IMR-90 (cell line): Measurements from ENCODE around the gene GSTA4. TPM values are rescaled to one million over a fixed set of nuclear protein-coding genes. Genes with fewer than 3 reads are reported as not detected.

Experiments
- ATAC-seq: fragments of 200-7000 bp; cut with Tn5 transposase; 2 replicates; pipeline ENCODE4 v1.9.1; 2020; ENCODE audit warnings: low read depth, mild to moderate bottlenecking, moderate library complexity
- BruUV-seq: library from RNA; stranded (reverse); fragments of 400-500 nt; replicated peaks from 2 replicates; lab custom pipeline; 2021; lab: Mats Ljungman, UMichigan
- CTCF ChIA-PET: fragments of 300-600 bp; formaldehyde crosslinking; extraction: SDS; loops from one replicate; lab custom pipeline; 2021; ENCODE audit warnings: antibody characterized with exemption; lab: Yijun Ruan, JAX
- POLR2A ChIA-PET: fragments of 300-600 bp; sonication (Branson Sonifier 250); formaldehyde crosslinking; loops from one replicate; lab custom pipeline; 2022; ENCODE audit warnings: antibody characterized with exemption; ENCODE audit not compliant: unreplicated experiment; lab: Charles Lee
- DNase-seq: peaks from one replicate; pipeline ENCODE4 v3.0.0; 2013
- H2AFZ ChIP-seq: replicated peaks from 2 replicates; pipeline ENCODE3; 2013; ENCODE audit warnings: low read length, mild to moderate bottlenecking; ENCODE audit not compliant: poor library complexity
- H2AK5ac ChIP-seq: 2 replicates; pipeline ENCODE4 v1.6.1; 2013; ENCODE audit warnings: low read depth, low read length, inconsistent platforms
- H2AK9ac ChIP-seq: replicated peaks from 2 replicates; pipeline ENCODE3; 2013; ENCODE audit warnings: mild to moderate bottlenecking, low read depth, low read length, moderate library complexity; ENCODE audit not compliant: poor library complexity
- H2BK120ac ChIP-seq: 2 replicates; pipeline ENCODE4 v1.6.1; 2013; ENCODE audit warnings: low read depth, low read length, inconsistent platforms
- H2BK15ac ChIP-seq: 3 replicates; pipeline ENCODE4 v1.6.1; 2013; ENCODE audit warnings: low read depth, low read length, inconsistent platforms
- H2BK20ac ChIP-seq: 2 replicates; pipeline ENCODE4 v1.6.1; 2013; ENCODE audit warnings: low read depth, mild to moderate bottlenecking, inconsistent platforms, low read length, moderate library complexity
- H2BK5ac ChIP-seq: 2 replicates; pipeline ENCODE4 v1.6.1; 2013; ENCODE audit warnings: mild to moderate bottlenecking, low read depth, low read length, inconsistent platforms; ENCODE audit not compliant: poor library complexity, severe bottlenecking
- H3K14ac ChIP-seq: replicated peaks from 2 replicates; pipeline ENCODE4 v1.6.1; 2013; ENCODE audit warnings: low read depth, low read length, inconsistent platforms
- H3K18ac ChIP-seq: 2 replicates; pipeline ENCODE4 v1.6.1; 2013; ENCODE audit warnings: low read depth, low read length, control low read depth
- H3K23ac ChIP-seq: 2 replicates; pipeline ENCODE4 v1.6.1; 2013; ENCODE audit warnings: low read depth, low read length, inconsistent platforms
- H3K27ac ChIP-seq: 2 replicates; pipeline ENCODE4 v1.5.1; 2013; ENCODE audit warnings: mild to moderate bottlenecking, control low read depth, low read length; ENCODE audit not compliant: insufficient read depth
- H3K27me3 ChIP-seq: 2 replicates; pipeline ENCODE4 v1.6.1; 2013; ENCODE audit warnings: low read length; ENCODE audit not compliant: control insufficient read depth, insufficient read depth
- H3K36me3 ChIP-seq: 2 replicates; pipeline ENCODE4 v1.6.1; 2013; ENCODE audit warnings: low read length, mixed read lengths; ENCODE audit not compliant: control insufficient read depth, insufficient read depth
- H3K4ac ChIP-seq: 2 replicates; pipeline ENCODE4 v1.6.1; 2013; ENCODE audit warnings: low read depth, low read length, inconsistent platforms
- H3K4me1 ChIP-seq: 2 replicates; pipeline ENCODE4 v1.6.1; 2013; ENCODE audit warnings: low read length, mixed read lengths; ENCODE audit not compliant: control insufficient read depth, insufficient read depth
- H3K4me2 ChIP-seq: 2 replicates; pipeline ENCODE4 v1.6.1; 2013; ENCODE audit warnings: low read depth, mild to moderate bottlenecking, control low read depth, low read length, moderate library complexity
- H3K4me3 ChIP-seq: 2 replicates; pipeline ENCODE4 v1.5.1; 2013; ENCODE audit warnings: low read depth, mild to moderate bottlenecking, control low read depth, low read length, moderate library complexity; ENCODE audit not compliant: insufficient read depth
- H3K56ac ChIP-seq: 2 replicates; pipeline ENCODE4 v1.6.1; 2013; ENCODE audit warnings: low read length, inconsistent platforms; ENCODE audit not compliant: insufficient read depth; ENCODE audit errors: extremely low read depth
- H3K79me1 ChIP-seq, 2 experiments: 2 replicates each; pipeline ENCODE4 v1.6.1; 2013; ENCODE audit warnings: low read length in 2 of 2, inconsistent platforms in 1 of 2, low read depth in 1 of 2
- H3K9ac ChIP-seq: 2 replicates; pipeline ENCODE4 v1.6.1; 2013; ENCODE audit warnings: low read depth, low read length, control low read depth
- H3K9me1 ChIP-seq: 2 replicates; pipeline ENCODE4 v1.6.1; 2013; ENCODE audit warnings: low read length, inconsistent platforms; ENCODE audit not compliant: insufficient read depth
- H3K9me3 ChIP-seq: 2 replicates; pipeline ENCODE4 v1.6.1; 2013; ENCODE audit warnings: low read length; ENCODE audit not compliant: control insufficient read depth, insufficient read depth
- H4K20me1 ChIP-seq: 2 replicates; pipeline ENCODE4 v1.6.1; 2013; ENCODE audit warnings: low read length, inconsistent platforms; ENCODE audit not compliant: insufficient read depth
- H4K5ac ChIP-seq: 2 replicates; pipeline ENCODE4 v1.6.1; 2013; ENCODE audit warnings: mild to moderate bottlenecking, low read depth, low read length, control low read depth
- H4K8ac ChIP-seq, 2 experiments: 2 replicates each; pipeline ENCODE4 v1.6.1; 2013; ENCODE audit warnings: low read depth in 2 of 2, low read length in 2 of 2, control low read depth in 1 of 2, inconsistent platforms in 1 of 2
- H4K91ac ChIP-seq: 2 replicates; pipeline ENCODE4 v1.6.1; 2013; ENCODE audit warnings: low read depth, low read length, inconsistent platforms; ENCODE audit not compliant: insufficient read depth
- BHLHE40 ChIP-seq: fragments of 150-350 bp; IDR thresholded peaks from 2 replicates; pipeline ENCODE4 v1.6.1; 2016; ENCODE audit warnings: mild to moderate bottlenecking, low read depth, low read length
- CEBPB ChIP-seq: IDR thresholded peaks from 2 replicates; pipeline ENCODE4 v1.6.1; 2012; ENCODE audit warnings: low read depth, low read length, improper control_type of control experiment
- FOS ChIP-seq: fragments of 150-350 bp; IDR thresholded peaks from 2 replicates; pipeline ENCODE4 v1.6.1; 2016; ENCODE audit warnings: low read depth, low read length
- RFX5 ChIP-seq: IDR thresholded peaks from 2 replicates; pipeline ENCODE4 v1.8.0; 2012; ENCODE audit warnings: low read depth, mild to moderate bottlenecking, low read length, moderate library complexity
- whole genome bisulfite sequencing, 2 experiments: methylation state at CpG; one replicate each; pipeline versions ENCODE4 v1.1.5 to v1.1.7; 2013; ENCODE audit warnings: missing lambda C conversion rate in 2 of 2; ENCODE audit not compliant: insufficient read length in 1 of 2; ENCODE audit errors: extremely low coverage in 2 of 2; 5-methylcytosine and 5-hydroxymethylcytosine counted together
- dilution Hi-C: fragments of 300-500 bp; cut with HindIII; formaldehyde crosslinking; loops from one replicate; pipeline ENCODE4 v1.14.3; 2018; ENCODE audit warnings: low sequenced_read_pairs; ENCODE audit not compliant: unreplicated experiment
- in situ Hi-C: fragments of 300-500 bp; cut with MboI; formaldehyde crosslinking; loops from 3 replicates; pipeline ENCODE4 v1.14.3; 2019; ENCODE audit warnings: low sequenced_read_pairs, inconsistent platforms, mixed read lengths
- intact Hi-C: fragments of 100-400 bp; cut with micrococcal nuclease; formaldehyde crosslinking; loops from 2 replicates; pipeline ENCODE4 v1.10.0; 2022
- polyA plus RNA-seq, 3 experiments: library from polyadenylated mRNA; depleted of rRNA; stranded (reverse); fragments of >200 nt; gene quantifications; 2 replicates each; pipeline ENCODE4 v1.2.3, GENCODE V29; 2012; ENCODE audit warnings: low replicate concordance in 1 of 3
- total RNA-seq: library from RNA; depleted of rRNA; stranded (reverse); fragments of >200 nt; gene quantifications from 2 replicates; pipeline ENCODE4 v1.2.3, GENCODE V29; 2012
- TF ChIP-seq, protein P1 (sequence below): fragments of 150-350 bp; IDR thresholded peaks from 2 replicates; pipeline ENCODE4 v1.6.1; 2017; ENCODE audit warnings: mild to moderate bottlenecking, antibody characterized with exemption, low read length, low read depth

GSTA4 gene
- total and polyA plus RNA-seq, 2 of the 4 experiments (the other 2 are of a cell fraction) = 26.9 to 35.6 TPM

DNA sequence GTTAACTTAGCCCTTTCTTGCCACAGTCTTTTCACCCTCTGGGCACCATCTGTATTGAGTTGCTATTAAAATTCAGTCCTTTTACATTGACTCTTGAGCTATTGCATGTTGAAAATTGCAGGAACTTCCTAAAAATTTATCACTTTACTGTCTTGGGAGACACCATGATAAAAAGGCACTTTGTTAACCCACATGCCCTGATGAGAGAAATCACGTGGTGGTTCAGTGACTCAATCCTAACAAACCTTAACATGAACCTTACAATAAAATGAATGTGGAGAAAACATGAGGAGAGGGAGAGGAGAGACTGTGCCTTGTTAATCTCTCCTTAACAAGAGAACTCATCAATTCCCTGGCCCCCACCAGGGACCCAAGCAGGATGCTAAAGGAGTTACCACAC is 30.8 kb downstream of the GSTA4 start:
- Histone ChIP-seq H2AK9ac (no peak overlapping the region), H3K9ac (no peak overlapping the region), H2AFZ (no peak overlapping the region), H3K4me2 (no peak overlapping the region), H4K91ac (no peak overlapping the region), H3K56ac (no peak overlapping the region), H3K36me3 (no peaks in the 10 kb centered on the region), H4K8ac (no peak overlapping the region), H2BK20ac (no peak overlapping the region), H3K79me1 (no peaks in the 10 kb centered on the region), H3K9me1 (no peaks in the 10 kb centered on the region), H2BK15ac (no peak overlapping the region), H2BK5ac (no peak overlapping the region), H3K27ac (no peak overlapping the region), H2BK120ac (no peak overlapping the region), H3K18ac (no peak overlapping the region), H4K5ac (no peak overlapping the region), H3K4me3 (no peak overlapping the region), H3K4me1 (no peaks in the 10 kb centered on the region), H2AK5ac (no peak overlapping the region), H4K20me1 (no peaks in the 10 kb centered on the region), H3K14ac (no peak overlapping the region), H3K23ac (no peak overlapping the region), H3K4ac (no peak overlapping the region), H3K27me3 (peaks cover 14% of the 10 kb centered on the region), H3K9me3 (peaks cover 4% of the 10 kb centered on the region)
- ATAC-seq (no peak), DNase-seq (no peak)
- in situ Hi-C loops = no loop called here
- dilution Hi-C loops = no loop called here
- intact Hi-C loops = no loop called here
- TF ChIP-seq RFX5 = no peak
- TF ChIP-seq, protein P1, sequence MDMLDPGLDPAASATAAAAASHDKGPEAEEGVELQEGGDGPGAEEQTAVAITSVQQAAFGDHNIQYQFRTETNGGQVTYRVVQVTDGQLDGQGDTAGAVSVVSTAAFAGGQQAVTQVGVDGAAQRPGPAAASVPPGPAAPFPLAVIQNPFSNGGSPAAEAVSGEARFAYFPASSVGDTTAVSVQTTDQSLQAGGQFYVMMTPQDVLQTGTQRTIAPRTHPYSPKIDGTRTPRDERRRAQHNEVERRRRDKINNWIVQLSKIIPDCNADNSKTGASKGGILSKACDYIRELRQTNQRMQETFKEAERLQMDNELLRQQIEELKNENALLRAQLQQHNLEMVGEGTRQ = peak; percentile 13; the same call in 1 of the 2 replicates
- no peak for TF ChIP-seq BHLHE40
- no peak for TF ChIP-seq FOS
- no peak for TF ChIP-seq CEBPB
- WGBS, 2 experiments = no CpG with 5 or more reads among the region's 1 CpG
- CTCF ChIA-PET = no interaction called here
- POLR2A ChIA-PET = no interaction called here
- BruUV-seq = no TSS peak
